GM21447 (cell line): Measurements from ENCODE around the gene SULT1C4.

ENCODE experiments used
- ATAC-seq: cut with Tn5 transposase; IDR thresholded peaks from one replicate; pipeline ENCODE4 v1.9.1; 2021; ENCODE audit not compliant: unreplicated experiment

SULT1C4 gene

GRCh38 chr2:108369153-108369552 is 8.6 kb upstream of the SULT1C4 start:
- no peak for ATAC-seq

- no peak for ATAC-seq
These were observed 7.7 kb upstream of the SULT1C4 start for GRCh38 chr2:108370080-108370479.

- ATAC-seq = no peak
These were observed 980 bp upstream of the SULT1C4 start for GRCh38 chr2:108376774-108377173.

GRCh38 chr2:108377401-108377800 is 353 bp upstream of the SULT1C4 start:
- ATAC-seq = no peak

- no peak for ATAC-seq
These were observed 1.1 kb downstream of the SULT1C4 start for GRCh38 chr2:108378851-108379250.

GRCh38 chr2:108382196-108382595 is 4.4 kb downstream of the SULT1C4 start:
- no peak for ATAC-seq

GRCh38 chr2:108383146-108383830 is 5.5 kb downstream of the SULT1C4 start:
- ATAC-seq = peak; percentile 37

- ATAC-seq = no peak
These were observed 7.1 kb downstream of the SULT1C4 start for GRCh38 chr2:108384662-108385393.

GRCh38 chr2:108385411-108386071 is 7.8 kb downstream of the SULT1C4 start:
- ATAC-seq = peak; percentile 88

GRCh38 chr2:108388045-108388444 is 10.3 kb downstream of the SULT1C4 start:
- ATAC-seq = no peak

GRCh38 chr2:108390340-108390739 is 12.6 kb downstream of the SULT1C4 start:
- no peak for ATAC-seq

GRCh38 chr2:108392029-108392428 is 14.3 kb downstream of the SULT1C4 start:
- ATAC-seq = no peak

GRCh38 chr2:108393197-108393596 is 15.4 kb downstream of the SULT1C4 start:
- no peak for ATAC-seq

- ATAC-seq = no peak
These were observed 17.4 kb downstream of the SULT1C4 start for GRCh38 chr2:108395155-108395554.

GRCh38 chr2:108396845-108397244 is 19.1 kb downstream of the SULT1C4 start:
- ATAC-seq = no peak

GRCh38 chr2:108399479-108399878 is 21.7 kb downstream of the SULT1C4 start:
- no peak for ATAC-seq

GRCh38 chr2:108401800-108402199 is 24.0 kb downstream of the SULT1C4 start:
- ATAC-seq = no peak

GRCh38 chr2:108403494-108403893 is 25.7 kb downstream of the SULT1C4 start:
- no peak for ATAC-seq

GRCh38 chr2:108404784-108405397 is 27.1 kb downstream of the SULT1C4 start:
- no peak for ATAC-seq

- ATAC-seq = no peak
These were observed 30.3 kb downstream of the SULT1C4 start for GRCh38 chr2:108407864-108408729.

GRCh38 chr2:108409768-108410167 is 32.0 kb downstream of the SULT1C4 start:
- ATAC-seq = no peak
